Anterior cingulate cortex (tissue), 58 donors: ENCODE results near the gene CYP2A6.
A peak's percentile ranks its signal among the peaks of the same experiment; 100 is the strongest.
"Not testable (repeated sequence)": the region's sequence is repeated elsewhere in the genome, so short reads cannot be mapped to it uniquely, and the experiment has no call there.

Experiments used
- DNase-seq, 58 donors: peaks; one replicate each; lab custom pipeline; 2025; lab: John Stamatoyannopoulos, UW

The CYP2A6 gene

GRCh38 chr19:40822161-40822560, 28.1 kb downstream of the CYP2A6 start:
- DNase-seq, result no peak

- DNase-seq, result peak in 3 of 58 donors; percentile 19 to 56 (median 20)
These were observed 30.6 kb downstream of the CYP2A6 start for GRCh38 chr19:40819479-40820234.

- DNase-seq, result peak in 38 of 58 donors; percentile 29 to 79 (median 47)
These were observed 31.5 kb downstream of the CYP2A6 start for GRCh38 chr19:40818480-40819399.

GRCh38 chr19:40815223-40815622, 35.0 kb downstream of the CYP2A6 start:
- no peak for DNase-seq

- DNase-seq, result peak in 1 of 58 donors; percentile 39
These were observed 37.1 kb downstream of the CYP2A6 start for GRCh38 chr19:40813182-40813581.

GRCh38 chr19:40812571-40812970, 37.7 kb downstream of the CYP2A6 start:
- DNase-seq, result not testable (repeated sequence)

- DNase-seq, result peak in 7 of 58 donors; percentile 16 to 44 (median 35)
These were observed 38.5 kb downstream of the CYP2A6 start for GRCh38 chr19:40811478-40812341.

GRCh38 chr19:40810649-40811408, 39.4 kb downstream of the CYP2A6 start:
- peak in 53 of 58 donors; percentile 5 to 87 (median 70) for DNase-seq

- no peak for DNase-seq
These were observed 40.1 kb downstream of the CYP2A6 start for GRCh38 chr19:40810160-40810559.

- DNase-seq, result no peak
These were observed 40.7 kb downstream of the CYP2A6 start for GRCh38 chr19:40809358-40810086.

- no peak for DNase-seq
These were observed 41.8 kb downstream of the CYP2A6 start for GRCh38 chr19:40808497-40808896.

- no peak for DNase-seq
These were observed 42.3 kb downstream of the CYP2A6 start for GRCh38 chr19:40808021-40808325.

- DNase-seq, result peak in 1 of 58 donors; percentile 62
These were observed 42.9 kb downstream of the CYP2A6 start for GRCh38 chr19:40807147-40808020.

GRCh38 chr19:40806423-40807146, 43.7 kb downstream of the CYP2A6 start:
- peak in 57 of 58 donors; percentile 36 to 96 (median 87) for DNase-seq

GRCh38 chr19:40805258-40805868, 44.9 kb downstream of the CYP2A6 start:
- no peak for DNase-seq

GRCh38 chr19:40804783-40805242, 45.4 kb downstream of the CYP2A6 start:
- DNase-seq, result peak in 4 of 58 donors; percentile 12 to 33 (median 26)
